Left lung (tissue), 10 donors: ENCODE results near the gene TNFSF13B. TPM values are rescaled to one million over a fixed set of nuclear protein-coding genes. Genes with fewer than 3 reads are reported as not detected.

Source experiments
- ATAC-seq: fragments of 200-7000 bp; cut with Tn5 transposase; one replicate; pipeline ENCODE4 v1.9.1; 2020; ENCODE audit warnings: moderate library complexity
- DNase-seq, 4 donors: peaks; one replicate each; pipeline ENCODE4 v3.0.0-alpha.2; 2013 to 2020
- H3K27ac ChIP-seq, 2 donors: fragments of 200-600 bp; sonication (generic) in 1 of 2; one replicate each; pipeline versions ENCODE4 v1.5.0 to v1.8.0; 2020 to 2021
- H3K27me3 ChIP-seq, 2 donors: fragments of 200-600 bp; sonication (generic) in 1 of 2; one replicate each; pipeline versions ENCODE4 v1.5.0 to v1.8.0; 2020 to 2021
- H3K36me3 ChIP-seq, 2 donors: fragments of 200-600 bp; sonication (generic) in 1 of 2; one replicate each; pipeline versions ENCODE4 v1.5.0 to v1.8.0; 2020 to 2021
- H3K4me1 ChIP-seq, 2 donors: fragments of 200-600 bp; one replicate each; pipeline ENCODE4 v1.8.0; 2021
- H3K4me3 ChIP-seq, 2 donors: fragments of 200-600 bp; sonication (generic) in 1 of 2; one replicate each; pipeline versions ENCODE4 v1.5.0 to v1.8.0; 2020 to 2021; ENCODE audit warnings: mild to moderate bottlenecking in 1 of 2
- H3K9me3 ChIP-seq, 2 donors: fragments of 200-600 bp; sonication (generic) in 1 of 2; one replicate each; pipeline versions ENCODE4 v1.5.0 to v1.8.0; 2020 to 2021
- intact Hi-C, 2 donors: fragments of 100-400 bp; cut with DNase I; formaldehyde crosslinking; loops; one replicate each; pipeline versions ENCODE4 v1.11.2 to v1.14.2; 2022
- polyA plus RNA-seq, 6 donors: library from polyadenylated mRNA; unstranded; fragments of 120-200 nt; gene quantifications; one replicate each; pipeline ENCODE4 v1.2.1, GENCODE V29; 2013; ENCODE audit not compliant: insufficient read length in 6 of 6
- total RNA-seq, 2 donors: library from RNA; stranded (reverse); fragmentation: NEBNext Ultra II Directional; extraction: Animal tissue kit (Norgen Biotek cat#: 25700); gene quantifications; one replicate each; pipeline ENCODE4 v1.2.1, GENCODE V29; 2021
- TF ChIP-seq, protein P1 (sequence below), 2 donors: fragments of 200-600 bp; sonication (generic) in 1 of 2; IDR thresholded peaks; one replicate each; pipeline versions ENCODE4 v1.5.0 to v1.8.0; 2021; ENCODE audit warnings: antibody characterized with exemption in 2 of 2
- donor health status: DM: no; HTN: yes; CAD: no.
- donor health status: DM: no; HTN: no; CAD: no.

TNFSF13B gene
- total and polyA plus RNA-seq, 8 donors, result 4.1 to 20.1 (median 7.5) TPM

GRCh38 chr13:108323031-108323430, 53.5 kb downstream of the TNFSF13B start:
- no peak for DNase-seq
- Histone ChIP-seq H3K4me1 (peaks cover 0 to 30% of the 10 kb centered on the region in 2 donors), H3K9me3 (no peaks in the 10 kb centered on the region), H3K27me3 (peaks cover 0 to 5% of the 10 kb centered on the region in 2 donors), H3K27ac (peak overlapping the region in 1 of 2 donors; percentile 21), H3K36me3 (no peaks in the 10 kb centered on the region), H3K4me3 (no peak overlapping the region)
- intact Hi-C loops, result loop anchor here in 1 of 2 donors (10.0 kb wide), 2 partner anchors 88 to 182 kb away; no protein-coding TSS in a partner anchor
- ATAC-seq, result no peak
- TF ChIP-seq, protein P1, sequence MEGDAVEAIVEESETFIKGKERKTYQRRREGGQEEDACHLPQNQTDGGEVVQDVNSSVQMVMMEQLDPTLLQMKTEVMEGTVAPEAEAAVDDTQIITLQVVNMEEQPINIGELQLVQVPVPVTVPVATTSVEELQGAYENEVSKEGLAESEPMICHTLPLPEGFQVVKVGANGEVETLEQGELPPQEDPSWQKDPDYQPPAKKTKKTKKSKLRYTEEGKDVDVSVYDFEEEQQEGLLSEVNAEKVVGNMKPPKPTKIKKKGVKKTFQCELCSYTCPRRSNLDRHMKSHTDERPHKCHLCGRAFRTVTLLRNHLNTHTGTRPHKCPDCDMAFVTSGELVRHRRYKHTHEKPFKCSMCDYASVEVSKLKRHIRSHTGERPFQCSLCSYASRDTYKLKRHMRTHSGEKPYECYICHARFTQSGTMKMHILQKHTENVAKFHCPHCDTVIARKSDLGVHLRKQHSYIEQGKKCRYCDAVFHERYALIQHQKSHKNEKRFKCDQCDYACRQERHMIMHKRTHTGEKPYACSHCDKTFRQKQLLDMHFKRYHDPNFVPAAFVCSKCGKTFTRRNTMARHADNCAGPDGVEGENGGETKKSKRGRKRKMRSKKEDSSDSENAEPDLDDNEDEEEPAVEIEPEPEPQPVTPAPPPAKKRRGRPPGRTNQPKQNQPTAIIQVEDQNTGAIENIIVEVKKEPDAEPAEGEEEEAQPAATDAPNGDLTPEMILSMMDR (IDR thresholded peaks at IDR 0.05), result no peak

DNA sequence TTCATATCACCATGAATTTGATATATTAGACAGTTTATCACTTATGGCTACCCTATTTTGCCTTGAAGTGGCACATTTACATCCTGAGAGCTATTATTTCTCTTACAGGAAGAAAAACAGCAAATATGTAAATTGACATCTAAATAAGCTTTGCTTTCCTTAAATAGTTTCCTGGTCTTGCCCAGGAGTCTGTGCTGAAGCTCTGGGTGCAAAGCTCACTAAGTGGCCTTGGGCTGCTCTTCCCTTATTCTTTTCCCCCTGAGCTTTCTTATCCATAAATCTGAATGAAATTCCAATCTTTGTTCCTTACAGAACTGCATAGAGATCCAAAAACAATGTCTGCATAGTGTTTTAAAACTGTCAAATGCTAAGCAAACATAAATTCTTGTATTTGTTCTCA, 56.3 kb downstream of the TNFSF13B start:
- intact Hi-C loops, result loop anchor here in 1 of 2 donors (10.0 kb wide), 2 partner anchors 91 to 179 kb away; no protein-coding TSS in a partner anchor
- no peak overlapping the region for H3K4me3 ChIP-seq
- H3K36me3 ChIP-seq, result no peaks in the 10 kb centered on the region
- peak overlapping the region in 1 of 2 donors; percentile 67 for H3K27ac ChIP-seq
- ATAC-seq (no peak), DNase-seq (no peak)
- TF ChIP-seq, protein P1 (IDR thresholded peaks at IDR 0.05), result no peak
- peaks cover 0 to 30% of the 10 kb centered on the region in 2 donors for H3K4me1 ChIP-seq
- H3K9me3 ChIP-seq, result no peaks in the 10 kb centered on the region
- peaks cover 0 to 10% of the 10 kb centered on the region in 2 donors for H3K27me3 ChIP-seq

DNA sequence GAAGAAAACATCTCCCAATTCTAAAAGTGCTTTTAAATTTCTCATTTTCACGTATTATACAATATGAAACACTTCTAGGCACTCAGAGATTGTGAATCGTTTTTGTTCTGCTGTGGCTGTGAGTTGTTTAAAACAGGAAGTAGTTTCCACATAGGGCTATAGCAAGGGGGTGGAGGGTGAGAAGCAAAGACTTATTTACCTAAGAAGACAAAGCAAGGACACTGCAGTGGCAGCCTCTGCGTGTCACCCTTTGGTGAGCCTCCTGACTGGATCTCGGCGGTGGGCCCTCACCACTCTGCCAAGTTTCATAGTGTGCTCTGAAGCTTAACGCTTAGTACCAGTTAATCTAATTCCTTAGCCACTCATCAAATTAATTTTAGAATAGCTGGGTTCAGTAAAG, 56.8 kb downstream of the TNFSF13B start:
- H3K36me3 ChIP-seq, result no peaks in the 10 kb centered on the region
- no peak overlapping the region for H3K4me3 ChIP-seq
- peak overlapping the region in 1 of 2 donors; percentile 67 for H3K27ac ChIP-seq
- H3K9me3 ChIP-seq, result no peaks in the 10 kb centered on the region
- ATAC-seq, result peak; percentile 32
- DNase-seq, result peak in 2 of 4 donors; percentile 8 to 66
- H3K27me3 ChIP-seq, result peaks cover 0 to 10% of the 10 kb centered on the region in 2 donors
- peaks cover 0 to 30% of the 10 kb centered on the region in 2 donors for H3K4me1 ChIP-seq
- TF ChIP-seq, protein P1 (IDR thresholded peaks at IDR 0.05), result no peak
- intact Hi-C loops, result loop anchor here in 1 of 2 donors (10.0 kb wide), 2 partner anchors 92 to 178 kb away; no protein-coding TSS in a partner anchor

- intact Hi-C loops, result loop anchor here in 1 of 2 donors (10.0 kb wide), 2 partner anchors 94 to 176 kb away; no protein-coding TSS in a partner anchor
- TF ChIP-seq, protein P1 (IDR thresholded peaks at IDR 0.05), result no peak
- ATAC-seq (no peak), DNase-seq (no peak)
- Histone ChIP-seq H3K36me3 (no peaks in the 10 kb centered on the region), H3K4me3 (no peak overlapping the region), H3K27ac (no peak overlapping the region), H3K9me3 (no peaks in the 10 kb centered on the region), H3K4me1 (peaks cover 0 to 18% of the 10 kb centered on the region in 2 donors), H3K27me3 (peaks cover 0 to 10% of the 10 kb centered on the region in 2 donors)
These were observed 59.3 kb downstream of the TNFSF13B start for GRCh38 chr13:108328848-108329247.

- Histone ChIP-seq H3K27me3 (peaks cover 0 to 4% of the 10 kb centered on the region in 2 donors), H3K4me1 (no peaks in the 10 kb centered on the region), H3K4me3 (no peak overlapping the region), H3K9me3 (no peaks in the 10 kb centered on the region), H3K27ac (no peak overlapping the region), H3K36me3 (no peaks in the 10 kb centered on the region)
- TF ChIP-seq, protein P1 (IDR thresholded peaks at IDR 0.05), result no peak
- ATAC-seq (no peak), DNase-seq (no peak)
- intact Hi-C loops, result no loop called here
These were observed 63.3 kb downstream of the TNFSF13B start for GRCh38 chr13:108332791-108333190.
